Gastrocnemius medialis (tissue), 4 donors: Measurements from ENCODE around the gene DSTYK.

Experiments used
- CTCF ChIP-seq, 5 experiments: fragments of 450-650 bp in 3 of 5; fragments of 200-600 bp in 2 of 5; sonication (generic) in 2 of 5; IDR thresholded peaks in 4 of 5; conservative IDR thresholded peaks in 1 of 5; 1 replicate in 4 of 5; 2 replicates in 1 of 5; pipeline ENCODE4 v1.5.1; 2016 to 2019; ENCODE audit warnings: antibody characterized with exemption in 5 of 5, mild to moderate bottlenecking in 3 of 5, moderate library complexity in 3 of 5
- POLR2A ChIP-seq, 2 donors: fragments of 450-650 bp; IDR thresholded peaks; one replicate each; pipeline ENCODE4 v1.6.1; 2017; ENCODE audit warnings: antibody characterized with exemption in 2 of 2, mild to moderate bottlenecking in 2 of 2, moderate library complexity in 2 of 2

- TF ChIP-seq CTCF (IDR thresholded peaks at IDR 0.05 in 4 of 5, conservative IDR thresholded peaks at IDR 0.05 in 1 of 5), result no peak
- TF ChIP-seq POLR2A (IDR thresholded peaks at IDR 0.05), result no peak
Measured at GRCh38 chr1:205243350-205244191, 32.1 kb upstream of the DSTYK start.
